Osteoblast (primary cell): ENCODE measurements around the gene TUBB4A. TPM values are rescaled to one million over a fixed set of nuclear protein-coding genes. Genes with fewer than 3 reads are reported as not detected.

Experiments
- DNase-seq: peaks from one replicate; pipeline ENCODE4 v3.0.0; 2011; ENCODE audit warnings: low spot score, mixed read lengths; ENCODE audit not compliant: insufficient read length; ENCODE audit errors: missing footprints
- H2AFZ ChIP-seq: 2 replicates; pipeline ENCODE4 v1.6.0; 2011; ENCODE audit warnings: mild to moderate bottlenecking, low read length
- H3K27ac ChIP-seq: 2 replicates; pipeline ENCODE4 v1.5.1; 2011; ENCODE audit warnings: mild to moderate bottlenecking, low read depth, low read length, moderate library complexity
- H3K27me3 ChIP-seq: 2 replicates; pipeline ENCODE4 v1.6.0; 2012; ENCODE audit warnings: mild to moderate bottlenecking, control low read depth, inconsistent platforms, low read length, moderate library complexity; ENCODE audit not compliant: insufficient read depth
- H3K36me3 ChIP-seq: 2 replicates; pipeline ENCODE4 v1.5.1; 2011; ENCODE audit warnings: mild to moderate bottlenecking, low read length, control low read depth, moderate library complexity; ENCODE audit not compliant: insufficient read depth
- H3K4me1 ChIP-seq: 2 replicates; pipeline ENCODE4 v1.5.1; 2011; ENCODE audit warnings: mild to moderate bottlenecking, low read length, control low read depth, moderate library complexity; ENCODE audit not compliant: insufficient read depth
- H3K4me2 ChIP-seq: 2 replicates; pipeline ENCODE4 v1.6.0; 2011; ENCODE audit warnings: mild to moderate bottlenecking, low read length; ENCODE audit not compliant: insufficient read depth
- H3K4me3 ChIP-seq: fragments of 200-600 bp; sonication (generic); 3 replicates; pipeline ENCODE4 v1.5.1; 2012; ENCODE audit warnings: mild to moderate bottlenecking, low read length, inconsistent platforms; ENCODE audit not compliant: insufficient read depth
- H3K79me2 ChIP-seq: 2 replicates; pipeline ENCODE4 v1.6.0; 2012; ENCODE audit warnings: mild to moderate bottlenecking, low read length, control low read depth, inconsistent platforms; ENCODE audit not compliant: insufficient read depth
- H3K9me3 ChIP-seq: 2 replicates; pipeline ENCODE4 v1.5.1; 2011; ENCODE audit warnings: low read depth, low read length, control low read depth
- H4K20me1 ChIP-seq: 2 replicates; pipeline ENCODE4 v1.6.0; 2012; ENCODE audit warnings: mild to moderate bottlenecking, low read length, control low read depth; ENCODE audit not compliant: insufficient read depth
- CTCF ChIP-seq: IDR thresholded peaks from 2 replicates; pipeline ENCODE4 v1.5.1; 2011; ENCODE audit warnings: mild to moderate bottlenecking, low read depth, low read length, moderate library complexity; ENCODE audit errors: extremely low read depth
- total RNA-seq: library from RNA; depleted of rRNA; stranded (reverse); fragments of >200 nt; gene quantifications from 2 replicates; pipeline ENCODE4 v1.2.3, GENCODE V29; 2012

TUBB4A gene
- total RNA-seq, 1 donor = not detected

GRCh38 chr19:6533746-6534418, 31.8 kb upstream of the TUBB4A start:
- Histone ChIP-seq H3K36me3 (no peaks in the 10 kb centered on the region), H3K9me3 (no peaks in the 10 kb centered on the region), H3K27ac (no peak overlapping the region), H4K20me1 (no peaks in the 10 kb centered on the region), H3K27me3 (peaks cover 19% of the 10 kb centered on the region), H3K4me3 (no peak overlapping the region), H2AFZ (no peak overlapping the region), H3K79me2 (no peaks in the 10 kb centered on the region), H3K4me1 (peaks cover 13% of the 10 kb centered on the region), H3K4me2 (no peak overlapping the region)
- DNase-seq = peak; percentile 89
- TF ChIP-seq CTCF = no peak

- Histone ChIP-seq H3K4me3 (no peak overlapping the region), H4K20me1 (no peaks in the 10 kb centered on the region), H3K9me3 (no peaks in the 10 kb centered on the region), H3K4me1 (peaks cover 13% of the 10 kb centered on the region), H2AFZ (no peak overlapping the region), H3K36me3 (no peaks in the 10 kb centered on the region), H3K79me2 (no peaks in the 10 kb centered on the region), H3K27ac (no peak overlapping the region), H3K27me3 (peaks cover 19% of the 10 kb centered on the region), H3K4me2 (no peak overlapping the region)
- TF ChIP-seq CTCF = no peak
- peak; percentile 64 for DNase-seq
These were observed 30.9 kb upstream of the TUBB4A start for GRCh38 chr19:6533000-6533328.

GRCh38 chr19:6532244-6532999, 30.3 kb upstream of the TUBB4A start:
- H3K4me3 ChIP-seq = no peak overlapping the region

More at GRCh38 chr19:6532244-6532999, 30.3 kb upstream of the TUBB4A start:
- no peaks in the 10 kb centered on the region for H3K79me2 ChIP-seq
- no peak for TF ChIP-seq CTCF
- H4K20me1 ChIP-seq = no peaks in the 10 kb centered on the region
- no peak overlapping the region for H3K27ac ChIP-seq
- H3K27me3 ChIP-seq = peaks cover 19% of the 10 kb centered on the region
- peak overlapping the region; percentile 99 for H3K4me2 ChIP-seq
- peaks cover 13% of the 10 kb centered on the region for H3K4me1 ChIP-seq
- H3K9me3 ChIP-seq = no peaks in the 10 kb centered on the region
- DNase-seq = peak; percentile 83
- no peak overlapping the region for H2AFZ ChIP-seq
- no peaks in the 10 kb centered on the region for H3K36me3 ChIP-seq
